ENCODE measurements around the gene LCE2A.

LCE2A gene

DNA sequence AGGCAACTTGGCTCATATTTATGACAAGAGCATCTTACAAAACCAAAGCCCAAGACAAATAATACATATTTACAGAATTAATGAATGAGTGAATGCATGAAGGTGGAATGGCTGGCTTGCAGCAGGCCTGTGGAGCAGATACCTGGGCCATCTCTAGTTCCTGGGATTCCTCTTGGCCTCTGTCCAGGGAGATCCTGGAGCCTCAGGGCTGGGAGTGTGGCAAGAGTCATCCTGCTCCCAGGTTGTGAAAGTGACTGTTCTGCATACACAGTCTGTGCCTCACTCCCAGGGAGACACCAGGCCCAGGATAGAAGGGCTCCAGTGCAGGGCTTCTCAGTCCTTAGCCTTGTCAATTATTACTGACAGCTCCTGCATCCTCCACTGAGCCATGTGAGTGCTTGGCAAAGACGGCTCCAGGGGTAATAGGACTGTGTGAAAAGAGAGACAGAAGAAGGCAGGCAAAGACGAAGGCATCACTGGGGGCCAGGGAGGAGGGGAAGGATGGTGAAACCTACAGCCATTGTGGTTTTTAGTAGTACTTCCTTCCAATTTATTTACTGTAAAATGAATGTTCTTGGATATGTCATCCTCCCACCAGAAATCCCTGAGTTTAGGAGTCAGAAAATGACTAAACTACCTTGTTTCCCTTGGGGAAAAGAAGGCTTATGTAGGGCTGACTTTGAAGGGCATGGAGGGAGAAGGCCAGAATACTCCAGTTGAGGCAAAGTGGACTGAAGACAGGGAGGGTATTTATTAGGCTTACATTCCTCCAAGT is 45.4 kb downstream of the LCE2A start:
- TF ChIP-seq, protein P1, sequence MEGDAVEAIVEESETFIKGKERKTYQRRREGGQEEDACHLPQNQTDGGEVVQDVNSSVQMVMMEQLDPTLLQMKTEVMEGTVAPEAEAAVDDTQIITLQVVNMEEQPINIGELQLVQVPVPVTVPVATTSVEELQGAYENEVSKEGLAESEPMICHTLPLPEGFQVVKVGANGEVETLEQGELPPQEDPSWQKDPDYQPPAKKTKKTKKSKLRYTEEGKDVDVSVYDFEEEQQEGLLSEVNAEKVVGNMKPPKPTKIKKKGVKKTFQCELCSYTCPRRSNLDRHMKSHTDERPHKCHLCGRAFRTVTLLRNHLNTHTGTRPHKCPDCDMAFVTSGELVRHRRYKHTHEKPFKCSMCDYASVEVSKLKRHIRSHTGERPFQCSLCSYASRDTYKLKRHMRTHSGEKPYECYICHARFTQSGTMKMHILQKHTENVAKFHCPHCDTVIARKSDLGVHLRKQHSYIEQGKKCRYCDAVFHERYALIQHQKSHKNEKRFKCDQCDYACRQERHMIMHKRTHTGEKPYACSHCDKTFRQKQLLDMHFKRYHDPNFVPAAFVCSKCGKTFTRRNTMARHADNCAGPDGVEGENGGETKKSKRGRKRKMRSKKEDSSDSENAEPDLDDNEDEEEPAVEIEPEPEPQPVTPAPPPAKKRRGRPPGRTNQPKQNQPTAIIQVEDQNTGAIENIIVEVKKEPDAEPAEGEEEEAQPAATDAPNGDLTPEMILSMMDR (IDR thresholded peaks at IDR 0.05), result no peak

DNA sequence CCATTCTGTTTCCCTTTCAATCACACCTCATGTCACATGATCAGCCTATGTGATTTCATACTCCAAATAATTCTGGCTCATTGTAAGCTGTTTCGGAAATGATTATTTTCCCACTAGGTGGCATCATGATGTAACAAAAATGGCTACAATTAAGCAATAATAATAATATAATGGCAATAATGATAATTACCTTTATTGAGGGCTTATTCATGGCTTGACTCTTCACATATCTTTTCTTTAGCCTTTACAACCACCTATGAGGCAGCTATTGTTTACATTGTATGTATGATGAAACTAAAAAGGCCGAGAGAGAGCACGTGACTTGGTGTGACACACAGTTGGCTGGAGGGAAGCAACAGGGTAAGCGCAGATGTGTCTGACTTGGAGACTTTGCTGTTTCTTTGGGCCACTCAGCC is 47.2 kb downstream of the LCE2A start:
- TF ChIP-seq, protein P1 (IDR thresholded peaks at IDR 0.05), result peak; percentile 54; the same call in 1 of the 2 replicates

DNA sequence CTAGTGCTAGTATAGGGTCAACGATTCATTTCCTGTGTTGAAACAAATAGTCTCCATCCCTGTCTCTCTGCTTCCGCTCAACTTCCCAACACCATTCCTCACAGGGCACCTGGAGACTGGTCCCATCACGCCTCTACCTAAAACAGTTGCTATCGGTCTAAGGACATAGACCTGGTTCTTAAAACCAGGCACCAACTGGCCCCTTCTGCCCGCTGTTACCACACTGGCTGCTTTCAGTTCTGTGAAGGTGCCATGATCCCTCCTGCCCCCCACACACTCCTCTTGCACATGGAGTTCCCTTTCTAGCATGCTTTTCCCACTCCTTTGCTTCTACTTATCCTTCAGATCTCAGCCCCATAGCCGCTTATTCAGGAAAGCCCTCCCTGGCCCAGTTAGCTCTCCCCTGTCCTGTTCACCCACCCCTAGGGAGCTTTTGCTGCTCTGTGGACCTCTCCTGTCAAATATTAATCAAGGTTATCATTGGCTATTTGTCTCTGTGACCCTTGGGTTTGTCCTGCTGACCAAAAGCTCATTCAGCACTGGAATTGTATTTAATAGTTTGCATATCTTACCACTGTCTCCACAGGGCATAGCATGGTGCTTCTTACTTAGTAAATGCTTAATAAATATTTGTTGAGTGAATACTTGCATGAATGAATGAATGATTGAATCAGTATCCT is 47.8 kb downstream of the LCE2A start:
- TF ChIP-seq, protein P1 (IDR thresholded peaks at IDR 0.05), result no peak

DNA sequence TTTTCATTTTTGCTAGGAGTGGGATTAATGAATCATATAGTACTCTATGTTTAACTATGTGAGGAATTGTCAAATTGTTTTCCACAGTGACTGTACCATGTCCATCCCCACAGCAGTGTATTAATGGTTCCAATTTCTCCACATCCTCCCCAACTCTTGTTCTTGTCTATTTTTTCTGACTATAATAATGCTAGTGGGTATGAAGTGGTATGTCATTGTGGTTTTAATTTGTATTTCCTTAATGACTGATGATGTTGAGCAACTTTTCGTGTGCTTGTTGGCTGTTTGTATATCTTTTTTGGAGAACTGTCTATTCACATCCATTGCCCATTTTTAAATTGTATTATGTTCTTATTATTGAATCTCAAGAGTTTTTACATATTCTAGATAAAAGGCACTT is 49.7 kb downstream of the LCE2A start:
- TF ChIP-seq, protein P1 (IDR thresholded peaks at IDR 0.05), result no peak

Data from LNCAP (cell line).